Measurements from ENCODE around the gene AGBL4.

Gene AGBL4

DNA sequence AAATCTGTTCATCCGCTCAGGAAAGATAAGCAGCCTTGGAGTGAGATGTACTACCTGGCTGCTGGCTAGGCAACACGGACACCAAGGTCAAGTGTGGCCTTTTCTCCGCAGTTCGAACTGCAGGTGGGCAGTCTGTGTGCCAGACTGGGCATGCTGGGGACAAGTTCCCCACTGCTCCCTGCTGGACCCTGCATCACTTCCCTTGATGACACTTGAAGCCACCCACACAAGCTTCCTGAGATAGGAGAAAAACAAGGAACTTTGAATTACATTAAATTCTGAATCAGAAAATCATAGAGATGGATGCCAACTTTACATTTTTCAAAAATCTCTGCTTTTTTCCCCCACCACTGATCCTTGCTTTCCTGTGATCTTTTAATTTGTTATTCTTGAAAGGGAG is 1285.4 kb downstream of the AGBL4 start:
- TF ChIP-seq GLIS3 (CRISPR knock-in tag; IDR thresholded peaks at IDR 0.05) (no peak), ZNF565 (CRISPR knock-in tag; conservative IDR thresholded peaks at IDR 0.05; ENCODE audit: low read depth) (no peak), OSR1 (CRISPR knock-in tag; IDR thresholded peaks at IDR 0.05) (no peak), ESRRG (CRISPR knock-in tag; IDR thresholded peaks at IDR 0.05) (no peak), ZC3H10 (CRISPR knock-in tag; IDR thresholded peaks at IDR 0.05) (no peak), RARB (CRISPR knock-in tag; IDR thresholded peaks at IDR 0.05) (no peak), ARNTL (CRISPR knock-in tag; IDR thresholded peaks at IDR 0.05; ENCODE audit: borderline replicate concordance, low read depth) (no peak), ZNF8 (CRISPR knock-in tag; IDR thresholded peaks at IDR 0.05) (no peak), ZNF70 (CRISPR knock-in tag; IDR thresholded peaks at IDR 0.05) (no peak)
- TF ChIP-seq, protein P1, sequence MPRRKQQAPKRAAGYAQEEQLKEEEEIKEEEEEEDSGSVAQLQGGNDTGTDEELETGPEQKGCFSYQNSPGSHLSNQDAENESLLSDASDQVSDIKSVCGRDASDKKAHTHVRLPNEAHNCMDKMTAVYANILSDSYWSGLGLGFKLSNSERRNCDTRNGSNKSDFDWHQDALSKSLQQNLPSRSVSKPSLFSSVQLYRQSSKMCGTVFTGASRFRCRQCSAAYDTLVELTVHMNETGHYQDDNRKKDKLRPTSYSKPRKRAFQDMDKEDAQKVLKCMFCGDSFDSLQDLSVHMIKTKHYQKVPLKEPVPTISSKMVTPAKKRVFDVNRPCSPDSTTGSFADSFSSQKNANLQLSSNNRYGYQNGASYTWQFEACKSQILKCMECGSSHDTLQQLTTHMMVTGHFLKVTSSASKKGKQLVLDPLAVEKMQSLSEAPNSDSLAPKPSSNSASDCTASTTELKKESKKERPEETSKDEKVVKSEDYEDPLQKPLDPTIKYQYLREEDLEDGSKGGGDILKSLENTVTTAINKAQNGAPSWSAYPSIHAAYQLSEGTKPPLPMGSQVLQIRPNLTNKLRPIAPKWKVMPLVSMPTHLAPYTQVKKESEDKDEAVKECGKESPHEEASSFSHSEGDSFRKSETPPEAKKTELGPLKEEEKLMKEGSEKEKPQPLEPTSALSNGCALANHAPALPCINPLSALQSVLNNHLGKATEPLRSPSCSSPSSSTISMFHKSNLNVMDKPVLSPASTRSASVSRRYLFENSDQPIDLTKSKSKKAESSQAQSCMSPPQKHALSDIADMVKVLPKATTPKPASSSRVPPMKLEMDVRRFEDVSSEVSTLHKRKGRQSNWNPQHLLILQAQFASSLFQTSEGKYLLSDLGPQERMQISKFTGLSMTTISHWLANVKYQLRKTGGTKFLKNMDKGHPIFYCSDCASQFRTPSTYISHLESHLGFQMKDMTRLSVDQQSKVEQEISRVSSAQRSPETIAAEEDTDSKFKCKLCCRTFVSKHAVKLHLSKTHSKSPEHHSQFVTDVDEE (CRISPR knock-in tag; IDR thresholded peaks at IDR 0.05): no peak
- TF ChIP-seq, protein P2, sequence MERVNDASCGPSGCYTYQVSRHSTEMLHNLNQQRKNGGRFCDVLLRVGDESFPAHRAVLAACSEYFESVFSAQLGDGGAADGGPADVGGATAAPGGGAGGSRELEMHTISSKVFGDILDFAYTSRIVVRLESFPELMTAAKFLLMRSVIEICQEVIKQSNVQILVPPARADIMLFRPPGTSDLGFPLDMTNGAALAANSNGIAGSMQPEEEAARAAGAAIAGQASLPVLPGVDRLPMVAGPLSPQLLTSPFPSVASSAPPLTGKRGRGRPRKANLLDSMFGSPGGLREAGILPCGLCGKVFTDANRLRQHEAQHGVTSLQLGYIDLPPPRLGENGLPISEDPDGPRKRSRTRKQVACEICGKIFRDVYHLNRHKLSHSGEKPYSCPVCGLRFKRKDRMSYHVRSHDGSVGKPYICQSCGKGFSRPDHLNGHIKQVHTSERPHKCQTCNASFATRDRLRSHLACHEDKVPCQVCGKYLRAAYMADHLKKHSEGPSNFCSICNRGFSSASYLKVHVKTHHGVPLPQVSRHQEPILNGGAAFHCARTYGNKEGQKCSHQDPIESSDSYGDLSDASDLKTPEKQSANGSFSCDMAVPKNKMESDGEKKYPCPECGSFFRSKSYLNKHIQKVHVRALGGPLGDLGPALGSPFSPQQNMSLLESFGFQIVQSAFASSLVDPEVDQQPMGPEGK (CRISPR knock-in tag; IDR thresholded peaks at IDR 0.05; ENCODE audit: borderline replicate concordance): no peak
- TF ChIP-seq, protein P3, sequence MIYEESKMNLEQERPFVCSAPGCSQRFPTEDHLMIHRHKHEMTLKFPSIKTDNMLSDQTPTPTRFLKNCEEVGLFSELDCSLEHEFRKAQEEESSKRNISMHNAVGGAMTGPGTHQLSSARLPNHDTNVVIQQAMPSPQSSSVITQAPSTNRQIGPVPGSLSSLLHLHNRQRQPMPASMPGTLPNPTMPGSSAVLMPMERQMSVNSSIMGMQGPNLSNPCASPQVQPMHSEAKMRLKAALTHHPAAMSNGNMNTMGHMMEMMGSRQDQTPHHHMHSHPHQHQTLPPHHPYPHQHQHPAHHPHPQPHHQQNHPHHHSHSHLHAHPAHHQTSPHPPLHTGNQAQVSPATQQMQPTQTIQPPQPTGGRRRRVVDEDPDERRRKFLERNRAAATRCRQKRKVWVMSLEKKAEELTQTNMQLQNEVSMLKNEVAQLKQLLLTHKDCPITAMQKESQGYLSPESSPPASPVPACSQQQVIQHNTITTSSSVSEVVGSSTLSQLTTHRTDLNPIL (CRISPR knock-in tag; IDR thresholded peaks at IDR 0.05; ENCODE audit: low read depth): no peak
- ATAC-seq: no peak

DNA sequence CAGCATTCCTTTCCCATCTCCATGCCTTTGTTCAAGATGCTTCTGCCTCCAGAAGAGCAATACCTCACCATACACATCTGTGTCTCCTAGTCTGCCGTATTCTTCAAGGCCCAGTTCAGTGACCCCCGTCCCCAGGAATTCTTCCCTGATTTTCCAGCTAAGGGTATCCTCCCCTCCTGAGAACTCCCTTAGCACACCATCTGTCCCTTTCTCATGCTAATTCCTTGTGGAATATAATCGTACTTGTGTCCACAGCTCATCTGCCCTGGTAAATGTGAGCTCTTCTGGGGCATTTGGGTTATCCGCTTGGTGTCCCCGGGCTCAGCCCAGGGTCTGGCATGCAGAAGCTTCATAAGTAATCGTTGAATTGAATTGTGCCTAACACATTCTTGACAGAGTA is 1288.0 kb downstream of the AGBL4 start:
- ATAC-seq: no peak
- TF ChIP-seq ZNF8 (CRISPR knock-in tag; IDR thresholded peaks at IDR 0.05) (no peak), ARNTL (CRISPR knock-in tag; IDR thresholded peaks at IDR 0.05; ENCODE audit: borderline replicate concordance, low read depth) (no peak), ESRRG (CRISPR knock-in tag; IDR thresholded peaks at IDR 0.05) (no peak), OSR1 (CRISPR knock-in tag; IDR thresholded peaks at IDR 0.05) (no peak), ZNF70 (CRISPR knock-in tag; IDR thresholded peaks at IDR 0.05) (no peak), PPARA (CRISPR knock-in tag; IDR thresholded peaks at IDR 0.05; ENCODE audit: borderline replicate concordance) (no peak), RARB (CRISPR knock-in tag; IDR thresholded peaks at IDR 0.05) (no peak), GLIS3 (CRISPR knock-in tag; IDR thresholded peaks at IDR 0.05) (no peak), ZC3H10 (CRISPR knock-in tag; IDR thresholded peaks at IDR 0.05) (no peak), BACH2 (CRISPR knock-in tag; IDR thresholded peaks at IDR 0.05; ENCODE audit: borderline replicate concordance) (no peak), ZFP3 (CRISPR knock-in tag; IDR thresholded peaks at IDR 0.05) (no peak), ISL1 (CRISPR knock-in tag; IDR thresholded peaks at IDR 0.05) (no peak), ZFP30 (CRISPR knock-in tag; IDR thresholded peaks at IDR 0.05) (no peak), TOX (CRISPR knock-in tag; IDR thresholded peaks at IDR 0.05; ENCODE audit: borderline replicate concordance) (no peak)
- TF ChIP-seq, protein P4, sequence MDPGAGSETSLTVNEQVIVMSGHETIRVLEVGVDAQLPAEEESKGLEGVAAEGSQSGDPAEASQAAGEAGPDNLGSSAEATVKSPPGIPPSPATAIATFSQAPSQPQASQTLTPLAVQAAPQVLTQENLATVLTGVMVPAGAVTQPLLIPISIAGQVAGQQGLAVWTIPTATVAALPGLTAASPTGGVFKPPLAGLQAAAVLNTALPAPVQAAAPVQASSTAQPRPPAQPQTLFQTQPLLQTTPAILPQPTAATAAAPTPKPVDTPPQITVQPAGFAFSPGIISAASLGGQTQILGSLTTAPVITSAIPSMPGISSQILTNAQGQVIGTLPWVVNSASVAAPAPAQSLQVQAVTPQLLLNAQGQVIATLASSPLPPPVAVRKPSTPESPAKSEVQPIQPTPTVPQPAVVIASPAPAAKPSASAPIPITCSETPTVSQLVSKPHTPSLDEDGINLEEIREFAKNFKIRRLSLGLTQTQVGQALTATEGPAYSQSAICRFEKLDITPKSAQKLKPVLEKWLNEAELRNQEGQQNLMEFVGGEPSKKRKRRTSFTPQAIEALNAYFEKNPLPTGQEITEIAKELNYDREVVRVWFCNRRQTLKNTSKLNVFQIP (CRISPR knock-in tag; IDR thresholded peaks at IDR 0.05; ENCODE audit: borderline replicate concordance, low read depth): no peak
- TF ChIP-seq, protein P1 (CRISPR knock-in tag; IDR thresholded peaks at IDR 0.05): no peak
- TF ChIP-seq, protein P3 (CRISPR knock-in tag; IDR thresholded peaks at IDR 0.05; ENCODE audit: low read depth): no peak
- TF ChIP-seq, protein P2 (CRISPR knock-in tag; IDR thresholded peaks at IDR 0.05; ENCODE audit: borderline replicate concordance): no peak
